Esophagus muscularis mucosa (tissue), 4 donors: ENCODE data around the gene VPS9D1.

Experiments used
- CTCF ChIP-seq, 3 experiments: fragments of 200-600 bp in 2 of 3; fragments of 450-650 bp in 1 of 3; sonication (generic) in 2 of 3; IDR thresholded peaks; one replicate each; pipeline ENCODE4 v1.5.1; 2017 to 2019; ENCODE audit warnings: antibody characterized with exemption in 3 of 3, mild to moderate bottlenecking in 2 of 3, moderate library complexity in 1 of 3
- EP300 ChIP-seq: sonication (generic); formaldehyde crosslinking; IDR thresholded peaks from one replicate; pipeline ENCODE4 v1.6.1; 2017; ENCODE audit warnings: antibody characterized with exemption
- POLR2A ChIP-seq: fragments of 450-650 bp; IDR thresholded peaks from one replicate; pipeline ENCODE4 v1.6.1; 2017; ENCODE audit warnings: antibody characterized with exemption, moderate library complexity, mild to moderate bottlenecking, low read depth
- POLR2AphosphoS5 ChIP-seq, 2 donors: sonication (generic); formaldehyde crosslinking; IDR thresholded peaks; one replicate each; pipeline ENCODE4 v1.6.1; 2017; ENCODE audit warnings: antibody characterized with exemption in 2 of 2

- TF ChIP-seq CTCF (IDR thresholded peaks at IDR 0.05) (no peak), POLR2A (no peak), POLR2AphosphoS5 (IDR thresholded peaks at IDR 0.05) (no peak), EP300 (no peak)
Observed at GRCh38 chr16:89710709-89711564, 9.8 kb downstream of the VPS9D1 start.
